Trophoblast cell (in vitro differentiated cells and primary cell): Measurements from ENCODE around the gene TUB.

ENCODE experiments used
- DNase-seq, 2 donors: peaks; one replicate each; pipeline ENCODE4 v3.0.0-alpha.2; 2016
- H2AFZ ChIP-seq: 2 replicates; pipeline ENCODE4 v1.6.1; 2013; ENCODE audit warnings: low read length, moderate library complexity, mild to moderate bottlenecking; ENCODE audit not compliant: insufficient read depth, poor library complexity
- H2AK5ac ChIP-seq: 2 replicates; pipeline ENCODE4 v1.6.1; 2013; ENCODE audit warnings: mild to moderate bottlenecking, low read length
- H2BK120ac ChIP-seq: 2 replicates; pipeline ENCODE4 v1.6.1; 2013; ENCODE audit warnings: low read length, mild to moderate bottlenecking, moderate library complexity; ENCODE audit not compliant: insufficient read depth, poor library complexity
- H2BK12ac ChIP-seq: 2 replicates; pipeline ENCODE4 v1.6.1; 2013; ENCODE audit warnings: mild to moderate bottlenecking, low read length, moderate library complexity
- H2BK5ac ChIP-seq: 2 replicates; pipeline ENCODE4 v1.6.1; 2013; ENCODE audit warnings: low read length, low read depth, moderate library complexity, mild to moderate bottlenecking; ENCODE audit not compliant: poor library complexity
- H3K14ac ChIP-seq: 2 replicates; pipeline ENCODE4 v1.6.1; 2013; ENCODE audit warnings: mild to moderate bottlenecking, low read length
- H3K18ac ChIP-seq: 2 replicates; pipeline ENCODE4 v1.6.1; 2013; ENCODE audit warnings: mild to moderate bottlenecking, low read length
- H3K23ac ChIP-seq: 2 replicates; pipeline ENCODE4 v1.6.1; 2013; ENCODE audit warnings: low read length
- H3K27ac ChIP-seq: 2 replicates; pipeline ENCODE4 v1.5.1; 2013; ENCODE audit warnings: low read depth, mild to moderate bottlenecking, inconsistent platforms, low read length, moderate library complexity
- H3K27me3 ChIP-seq: 2 replicates; pipeline ENCODE4 v1.6.1; 2013; ENCODE audit warnings: inconsistent platforms, mild to moderate bottlenecking, low read length, moderate library complexity; ENCODE audit not compliant: insufficient read depth
- H3K36me3 ChIP-seq, 2 experiments: 1 replicate in 1 of 2; 2 replicates in 1 of 2; pipeline ENCODE4 v1.6.1; 2013; ENCODE audit warnings: low read length in 2 of 2, mild to moderate bottlenecking in 2 of 2, moderate library complexity in 1 of 2; ENCODE audit not compliant: insufficient read depth in 2 of 2, control insufficient read depth in 1 of 2
- H3K4ac ChIP-seq: 2 replicates; pipeline ENCODE4 v1.6.1; 2013; ENCODE audit warnings: low read depth, mild to moderate bottlenecking, low read length, moderate library complexity
- H3K4me1 ChIP-seq, 2 experiments: 1 replicate in 1 of 2; 2 replicates in 1 of 2; pipeline ENCODE4 v1.6.1; 2013; ENCODE audit warnings: low read length in 2 of 2, mild to moderate bottlenecking in 2 of 2, moderate library complexity in 1 of 2; ENCODE audit not compliant: insufficient read depth in 2 of 2, control insufficient read depth in 1 of 2
- H3K4me2 ChIP-seq: 2 replicates; pipeline ENCODE4 v1.6.1; 2013; ENCODE audit warnings: inconsistent platforms, mild to moderate bottlenecking, low read length, moderate library complexity
- H3K4me3 ChIP-seq: 2 replicates; pipeline ENCODE4 v1.5.1; 2013; ENCODE audit warnings: mild to moderate bottlenecking, low read depth, low read length, inconsistent platforms
- H3K79me1 ChIP-seq: one replicate; pipeline ENCODE4 v1.6.1; 2013; ENCODE audit warnings: low read length
- H3K79me2 ChIP-seq: 2 replicates; pipeline ENCODE4 v1.6.1; 2013; ENCODE audit warnings: low read length, mild to moderate bottlenecking; ENCODE audit not compliant: control insufficient read depth, insufficient read depth, poor library complexity
- H3K9ac ChIP-seq: 2 replicates; pipeline ENCODE4 v1.6.1; 2013; ENCODE audit warnings: mild to moderate bottlenecking, low read length
- H3K9me3 ChIP-seq: 2 replicates; pipeline ENCODE4 v1.6.1; 2013; ENCODE audit warnings: low read depth, mild to moderate bottlenecking, control low read depth, inconsistent platforms, low read length; ENCODE audit not compliant: insufficient read depth
- H4K12ac ChIP-seq: 2 replicates; pipeline ENCODE4 v1.6.1; 2013; ENCODE audit warnings: low read depth, mild to moderate bottlenecking, low read length, moderate library complexity
- H4K8ac ChIP-seq: 2 replicates; pipeline ENCODE4 v1.6.1; 2013; ENCODE audit warnings: low read depth, mild to moderate bottlenecking, low read length, moderate library complexity
- H4K91ac ChIP-seq: one replicate; pipeline ENCODE4 v1.6.1; 2013; ENCODE audit warnings: low read depth, mild to moderate bottlenecking, low read length, moderate library complexity
- WGBS: extraction: QIAGEN DNeasy Blood & Tissue Kit; methylation state at CpG from one replicate; pipeline ENCODE4 v1.1.7; 2013; ENCODE audit warnings: missing lambda C conversion rate; ENCODE audit not compliant: insufficient read length, insufficient coverage; ENCODE audit errors: extremely low coverage; 5-methylcytosine and 5-hydroxymethylcytosine counted together

The TUB gene

GRCh38 chr11:8058216-8058615 lies 22.8 kb upstream of the TUB start:
- no peak overlapping the region for H3K4me2 ChIP-seq
- H4K91ac ChIP-seq: no peak overlapping the region
- H3K79me2 ChIP-seq: no peaks in the 10 kb centered on the region
- no peak overlapping the region for H2BK120ac ChIP-seq
- no peak for DNase-seq
- no peaks in the 10 kb centered on the region for H3K27me3 ChIP-seq
- WGBS: no CpG with 5 or more reads among the region's 9 CpGs
- H3K18ac ChIP-seq: no peak overlapping the region
- H2AK5ac ChIP-seq: no peak overlapping the region
- no peak overlapping the region for H2BK12ac ChIP-seq
- H3K79me1 ChIP-seq: no peaks in the 10 kb centered on the region
- H3K36me3 ChIP-seq: no peaks in the 10 kb centered on the region
- no peak overlapping the region for H2BK5ac ChIP-seq
- H3K4me3 ChIP-seq: no peak overlapping the region
- no peak overlapping the region for H3K14ac ChIP-seq
- no peak overlapping the region for H4K12ac ChIP-seq
- H3K9ac ChIP-seq: no peak overlapping the region
- H3K23ac ChIP-seq: no peak overlapping the region
- H3K4me1 ChIP-seq: no peaks in the 10 kb centered on the region
- no peak overlapping the region for H2AFZ ChIP-seq
- no peak overlapping the region for H3K27ac ChIP-seq
- no peak overlapping the region for H3K4ac ChIP-seq
- no peak overlapping the region for H4K8ac ChIP-seq
- no peaks in the 10 kb centered on the region for H3K9me3 ChIP-seq

DNA sequence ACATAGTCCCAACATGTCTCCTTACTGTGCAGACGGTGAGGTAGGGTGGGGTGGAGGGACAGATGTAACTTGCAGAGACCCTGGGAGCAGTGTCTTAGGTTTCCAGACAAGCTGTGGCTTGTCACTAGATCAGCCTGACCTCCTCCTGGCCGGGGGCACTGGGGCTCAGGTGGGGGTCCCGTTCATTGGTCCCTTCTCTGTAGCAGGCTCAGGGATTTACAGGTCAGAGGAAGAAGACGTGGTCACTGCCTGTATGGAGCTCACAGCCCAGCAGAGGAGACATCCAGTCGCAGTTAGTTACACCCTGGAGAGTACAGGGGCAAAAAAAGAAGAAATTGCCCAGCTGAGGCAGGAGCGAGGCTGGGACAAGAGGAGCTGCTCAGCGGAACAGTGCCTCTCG lies 22.0 kb upstream of the TUB start:
- H3K4me2 ChIP-seq: no peak overlapping the region
- H2AK5ac ChIP-seq: no peak overlapping the region
- no peak overlapping the region for H2BK5ac ChIP-seq
- no peaks in the 10 kb centered on the region for H3K4me1 ChIP-seq
- no peak for DNase-seq
- no peaks in the 10 kb centered on the region for H3K79me2 ChIP-seq
- H3K4me3 ChIP-seq: peak overlapping the region; percentile 43
- no peak overlapping the region for H3K9ac ChIP-seq
- H3K18ac ChIP-seq: no peak overlapping the region
- no peak overlapping the region for H3K27ac ChIP-seq
- no peak overlapping the region for H4K91ac ChIP-seq
- no CpG with 5 or more reads among the region's 8 CpGs for whole genome bisulfite sequencing
- H3K36me3 ChIP-seq: no peaks in the 10 kb centered on the region
- no peak overlapping the region for H3K4ac ChIP-seq
- H2BK120ac ChIP-seq: no peak overlapping the region
- H2AFZ ChIP-seq: no peak overlapping the region
- H4K12ac ChIP-seq: no peak overlapping the region
- no peak overlapping the region for H3K14ac ChIP-seq
- H4K8ac ChIP-seq: no peak overlapping the region
- no peaks in the 10 kb centered on the region for H3K27me3 ChIP-seq
- H2BK12ac ChIP-seq: no peak overlapping the region
- H3K79me1 ChIP-seq: no peaks in the 10 kb centered on the region
- H3K23ac ChIP-seq: no peak overlapping the region
- no peaks in the 10 kb centered on the region for H3K9me3 ChIP-seq

- no peak overlapping the region for H2BK120ac ChIP-seq
Observed at GRCh38 chr11:8059571-8060011, 21.4 kb upstream of the TUB start.

GRCh38 chr11:8060146-8060719 lies 20.8 kb upstream of the TUB start:
- H3K18ac ChIP-seq: no peak overlapping the region
- H2AK5ac ChIP-seq: no peak overlapping the region
- H3K79me1 ChIP-seq: no peaks in the 10 kb centered on the region
- no peaks in the 10 kb centered on the region for H3K4me1 ChIP-seq
- no peak overlapping the region for H2BK5ac ChIP-seq
- no peak overlapping the region for H4K8ac ChIP-seq
- no peak overlapping the region for H3K4me3 ChIP-seq
- no peak overlapping the region for H4K12ac ChIP-seq
- DNase-seq: no peak
- H2BK12ac ChIP-seq: no peak overlapping the region
- H3K79me2 ChIP-seq: no peaks in the 10 kb centered on the region
- H3K36me3 ChIP-seq: no peaks in the 10 kb centered on the region
- no peak overlapping the region for H3K9ac ChIP-seq
- H3K9me3 ChIP-seq: no peaks in the 10 kb centered on the region
- no CpG with 5 or more reads among the region's 3 CpGs for WGBS
- no peak overlapping the region for H3K14ac ChIP-seq
- H3K4me2 ChIP-seq: no peak overlapping the region
- no peak overlapping the region for H3K23ac ChIP-seq
- no peak overlapping the region for H3K4ac ChIP-seq
- H3K27ac ChIP-seq: no peak overlapping the region
- H2AFZ ChIP-seq: no peak overlapping the region
- H3K27me3 ChIP-seq: no peaks in the 10 kb centered on the region
- no peak overlapping the region for H2BK120ac ChIP-seq
- H4K91ac ChIP-seq: no peak overlapping the region

More at GRCh38 chr11:8059571-8060011, 21.4 kb upstream of the TUB start:
- H3K4me3 ChIP-seq: no peak overlapping the region
- no peaks in the 10 kb centered on the region for H3K27me3 ChIP-seq
- H4K91ac ChIP-seq: no peak overlapping the region
- no peak overlapping the region for H3K4ac ChIP-seq
- no peaks in the 10 kb centered on the region for H3K79me1 ChIP-seq
- no peak overlapping the region for H3K4me2 ChIP-seq
- no peak for DNase-seq
- H2AK5ac ChIP-seq: no peak overlapping the region
- H2BK5ac ChIP-seq: no peak overlapping the region
- H3K79me2 ChIP-seq: no peaks in the 10 kb centered on the region
- H3K36me3 ChIP-seq: no peaks in the 10 kb centered on the region
- H3K18ac ChIP-seq: no peak overlapping the region
- H3K14ac ChIP-seq: no peak overlapping the region
- no peak overlapping the region for H4K8ac ChIP-seq
- no peaks in the 10 kb centered on the region for H3K9me3 ChIP-seq
- no peak overlapping the region for H3K27ac ChIP-seq
- no peaks in the 10 kb centered on the region for H3K4me1 ChIP-seq
- H2AFZ ChIP-seq: no peak overlapping the region
- H4K12ac ChIP-seq: no peak overlapping the region
- no peak overlapping the region for H3K23ac ChIP-seq
- H2BK12ac ChIP-seq: no peak overlapping the region
- WGBS: no CpG with 5 or more reads among the region's 10 CpGs
- no peak overlapping the region for H3K9ac ChIP-seq
